SK-N-SH treated with all-trans-retinoic acid at 6 μM for 48 hours (cell line): ENCODE results near the gene ZNF765.
"Not testable (repeated sequence)": the region's sequence is repeated elsewhere in the genome, so short reads cannot be mapped to it uniquely, and the experiment has no call there.

Source experiments
- ATAC-seq: fragments of 200-7000 bp; cut with Tn5 transposase; 3 replicates; pipeline ENCODE4 v1.9.1; 2020; ENCODE audit warnings: mild to moderate bottlenecking, moderate library complexity
- ARNTL ChIP-seq: fragments of 450-650 bp; formaldehyde crosslinking; IDR thresholded peaks from 2 replicates; pipeline ENCODE4 v1.5.0; 2020; ENCODE audit warnings: low read depth, mild to moderate bottlenecking, moderate library complexity, borderline replicate concordance
- CSDC2 ChIP-seq: fragments of 250-450 bp; sonication (Bioruptor Pico); IDR thresholded peaks from 2 replicates; pipeline ENCODE4 v1.5.0; 2020; ENCODE audit warnings: mild to moderate bottlenecking, moderate library complexity
- ESRRG ChIP-seq: fragments of 250-450 bp; sonication (Bioruptor Pico); IDR thresholded peaks from 2 replicates; pipeline ENCODE4 v1.6.1; 2021; ENCODE audit warnings: mild to moderate bottlenecking
- GLIS3 ChIP-seq: fragments of 250-450 bp; sonication (Bioruptor Pico); IDR thresholded peaks from 2 replicates; pipeline ENCODE4 v1.5.0; 2020; ENCODE audit warnings: mild to moderate bottlenecking, moderate library complexity
- OSR1 ChIP-seq: fragments of 250-450 bp; sonication (Bioruptor Pico); IDR thresholded peaks from 2 replicates; pipeline ENCODE4 v1.8.0; 2022; ENCODE audit warnings: moderate library complexity, mild to moderate bottlenecking, inconsistent platforms
- PPARA ChIP-seq: fragments of 250-450 bp; sonication (Bioruptor Pico); IDR thresholded peaks from 2 replicates; pipeline ENCODE4 v1.5.0; 2020; ENCODE audit warnings: mild to moderate bottlenecking, borderline replicate concordance
- RARB ChIP-seq: fragments of 250-450 bp; sonication (Bioruptor Pico); IDR thresholded peaks from 2 replicates; pipeline ENCODE4 v1.8.0; 2021; ENCODE audit warnings: mild to moderate bottlenecking, moderate library complexity
- SNAI2 ChIP-seq: fragments of 250-450 bp; sonication (Bioruptor Pico); IDR thresholded peaks from 2 replicates; pipeline ENCODE4 v1.5.0; 2020; ENCODE audit warnings: mild to moderate bottlenecking, moderate library complexity
- TOX ChIP-seq: fragments of 250-450 bp; sonication (Bioruptor Pico); IDR thresholded peaks from 2 replicates; pipeline ENCODE4 v1.8.0; 2021; ENCODE audit warnings: mild to moderate bottlenecking, moderate library complexity, borderline replicate concordance
- ZC3H10 ChIP-seq: fragments of 250-450 bp; sonication (Bioruptor Pico); IDR thresholded peaks from 2 replicates; pipeline ENCODE4 v1.5.1; 2021; ENCODE audit warnings: mild to moderate bottlenecking, moderate library complexity
- ZFP3 ChIP-seq: fragments of 250-450 bp; sonication (Bioruptor Pico); IDR thresholded peaks from 2 replicates; pipeline ENCODE4 v1.5.0; 2020; ENCODE audit warnings: mild to moderate bottlenecking, moderate library complexity
- ZFP30 ChIP-seq: fragments of 450-650 bp; formaldehyde crosslinking; IDR thresholded peaks from 2 replicates; pipeline ENCODE4 v1.5.0; 2022; ENCODE audit warnings: mild to moderate bottlenecking, moderate library complexity
- ZNF565 ChIP-seq: fragments of 450-650 bp; formaldehyde crosslinking; conservative IDR thresholded peaks from 2 replicates; pipeline ENCODE4 v1.5.0; 2020; ENCODE audit warnings: low read depth, mild to moderate bottlenecking, moderate library complexity
- ZNF70 ChIP-seq: fragments of 450-650 bp; formaldehyde crosslinking; IDR thresholded peaks from 2 replicates; pipeline ENCODE4 v1.5.0; 2020; ENCODE audit warnings: mild to moderate bottlenecking, moderate library complexity
- ZNF8 ChIP-seq: fragments of 450-650 bp; formaldehyde crosslinking; IDR thresholded peaks from 2 replicates; pipeline ENCODE4 v1.5.0; 2020; ENCODE audit warnings: mild to moderate bottlenecking, moderate library complexity
- TF ChIP-seq, protein P1 (sequence below): fragments of 250-450 bp; sonication (Bioruptor Pico); IDR thresholded peaks from 2 replicates; pipeline ENCODE4 v1.8.0; 2020; ENCODE audit warnings: mild to moderate bottlenecking, moderate library complexity, borderline replicate concordance
- TF ChIP-seq, protein P2 (sequence below): fragments of 250-450 bp; sonication (Bioruptor Pico); IDR thresholded peaks from 2 replicates; pipeline ENCODE4 v1.5.1; 2021; ENCODE audit warnings: mild to moderate bottlenecking, moderate library complexity
- TF ChIP-seq, protein P3 (sequence below): fragments of 250-450 bp; sonication (Bioruptor Pico); IDR thresholded peaks from 2 replicates; pipeline ENCODE4 v1.5.1; 2020; ENCODE audit warnings: low read depth, mild to moderate bottlenecking, moderate library complexity
- TF ChIP-seq, protein P4 (sequence below): fragments of 250-450 bp; sonication (Bioruptor Pico); IDR thresholded peaks from 2 replicates; pipeline ENCODE4 v1.5.0; 2020; ENCODE audit warnings: mild to moderate bottlenecking, moderate library complexity
- TF ChIP-seq, protein P5 (sequence below): fragments of 250-450 bp; sonication (Bioruptor Pico); IDR thresholded peaks from 2 replicates; pipeline ENCODE4 v1.8.0; 2021; ENCODE audit warnings: low read depth, mild to moderate bottlenecking, moderate library complexity, borderline replicate concordance

Gene ZNF765

DNA sequence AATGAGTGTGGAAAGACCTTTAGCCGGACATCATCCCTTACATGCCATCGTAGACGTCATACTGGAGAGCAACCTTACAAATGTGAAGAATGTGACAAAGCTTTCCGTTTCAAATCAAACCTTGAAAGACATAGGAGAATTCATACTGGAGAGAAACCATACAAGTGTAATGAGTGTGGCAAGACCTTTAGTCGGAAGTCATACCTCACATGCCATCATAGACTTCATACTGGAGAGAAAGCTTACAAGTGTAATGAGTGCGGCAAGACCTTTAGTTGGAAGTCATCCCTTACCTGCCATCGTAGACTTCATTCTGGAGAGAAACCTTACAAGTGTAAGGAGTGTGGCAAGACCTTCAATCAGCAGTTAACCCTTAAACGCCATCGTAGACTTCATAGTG lies 60.9 kb downstream of the ZNF765 start (continued):
- TF ChIP-seq, protein P1, sequence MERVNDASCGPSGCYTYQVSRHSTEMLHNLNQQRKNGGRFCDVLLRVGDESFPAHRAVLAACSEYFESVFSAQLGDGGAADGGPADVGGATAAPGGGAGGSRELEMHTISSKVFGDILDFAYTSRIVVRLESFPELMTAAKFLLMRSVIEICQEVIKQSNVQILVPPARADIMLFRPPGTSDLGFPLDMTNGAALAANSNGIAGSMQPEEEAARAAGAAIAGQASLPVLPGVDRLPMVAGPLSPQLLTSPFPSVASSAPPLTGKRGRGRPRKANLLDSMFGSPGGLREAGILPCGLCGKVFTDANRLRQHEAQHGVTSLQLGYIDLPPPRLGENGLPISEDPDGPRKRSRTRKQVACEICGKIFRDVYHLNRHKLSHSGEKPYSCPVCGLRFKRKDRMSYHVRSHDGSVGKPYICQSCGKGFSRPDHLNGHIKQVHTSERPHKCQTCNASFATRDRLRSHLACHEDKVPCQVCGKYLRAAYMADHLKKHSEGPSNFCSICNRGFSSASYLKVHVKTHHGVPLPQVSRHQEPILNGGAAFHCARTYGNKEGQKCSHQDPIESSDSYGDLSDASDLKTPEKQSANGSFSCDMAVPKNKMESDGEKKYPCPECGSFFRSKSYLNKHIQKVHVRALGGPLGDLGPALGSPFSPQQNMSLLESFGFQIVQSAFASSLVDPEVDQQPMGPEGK (CRISPR knock-in tag): no peak
- no peak for TF ChIP-seq ZFP30 (CRISPR knock-in tag)
- TF ChIP-seq ZNF565 (CRISPR knock-in tag): no peak
- TF ChIP-seq, protein P2, sequence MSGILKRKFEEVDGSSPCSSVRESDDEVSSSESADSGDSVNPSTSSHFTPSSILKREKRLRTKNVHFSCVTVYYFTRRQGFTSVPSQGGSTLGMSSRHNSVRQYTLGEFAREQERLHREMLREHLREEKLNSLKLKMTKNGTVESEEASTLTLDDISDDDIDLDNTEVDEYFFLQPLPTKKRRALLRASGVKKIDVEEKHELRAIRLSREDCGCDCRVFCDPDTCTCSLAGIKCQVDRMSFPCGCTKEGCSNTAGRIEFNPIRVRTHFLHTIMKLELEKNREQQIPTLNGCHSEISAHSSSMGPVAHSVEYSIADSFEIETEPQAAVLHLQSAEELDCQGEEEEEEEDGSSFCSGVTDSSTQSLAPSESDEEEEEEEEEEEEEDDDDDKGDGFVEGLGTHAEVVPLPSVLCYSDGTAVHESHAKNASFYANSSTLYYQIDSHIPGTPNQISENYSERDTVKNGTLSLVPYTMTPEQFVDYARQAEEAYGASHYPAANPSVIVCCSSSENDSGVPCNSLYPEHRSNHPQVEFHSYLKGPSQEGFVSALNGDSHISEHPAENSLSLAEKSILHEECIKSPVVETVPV (CRISPR knock-in tag): no peak
- TF ChIP-seq ZNF70 (CRISPR knock-in tag): no peak
- TF ChIP-seq, protein P3, sequence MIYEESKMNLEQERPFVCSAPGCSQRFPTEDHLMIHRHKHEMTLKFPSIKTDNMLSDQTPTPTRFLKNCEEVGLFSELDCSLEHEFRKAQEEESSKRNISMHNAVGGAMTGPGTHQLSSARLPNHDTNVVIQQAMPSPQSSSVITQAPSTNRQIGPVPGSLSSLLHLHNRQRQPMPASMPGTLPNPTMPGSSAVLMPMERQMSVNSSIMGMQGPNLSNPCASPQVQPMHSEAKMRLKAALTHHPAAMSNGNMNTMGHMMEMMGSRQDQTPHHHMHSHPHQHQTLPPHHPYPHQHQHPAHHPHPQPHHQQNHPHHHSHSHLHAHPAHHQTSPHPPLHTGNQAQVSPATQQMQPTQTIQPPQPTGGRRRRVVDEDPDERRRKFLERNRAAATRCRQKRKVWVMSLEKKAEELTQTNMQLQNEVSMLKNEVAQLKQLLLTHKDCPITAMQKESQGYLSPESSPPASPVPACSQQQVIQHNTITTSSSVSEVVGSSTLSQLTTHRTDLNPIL (CRISPR knock-in tag): no peak
- TF ChIP-seq PPARA: no peak
- TF ChIP-seq RARB (CRISPR knock-in tag): no peak
- no peak for TF ChIP-seq ZC3H10 (CRISPR knock-in tag)
- no peak for TF ChIP-seq TOX (CRISPR knock-in tag)
- TF ChIP-seq GLIS3 (CRISPR knock-in tag): no peak
- no peak for TF ChIP-seq OSR1 (CRISPR knock-in tag)

DNA sequence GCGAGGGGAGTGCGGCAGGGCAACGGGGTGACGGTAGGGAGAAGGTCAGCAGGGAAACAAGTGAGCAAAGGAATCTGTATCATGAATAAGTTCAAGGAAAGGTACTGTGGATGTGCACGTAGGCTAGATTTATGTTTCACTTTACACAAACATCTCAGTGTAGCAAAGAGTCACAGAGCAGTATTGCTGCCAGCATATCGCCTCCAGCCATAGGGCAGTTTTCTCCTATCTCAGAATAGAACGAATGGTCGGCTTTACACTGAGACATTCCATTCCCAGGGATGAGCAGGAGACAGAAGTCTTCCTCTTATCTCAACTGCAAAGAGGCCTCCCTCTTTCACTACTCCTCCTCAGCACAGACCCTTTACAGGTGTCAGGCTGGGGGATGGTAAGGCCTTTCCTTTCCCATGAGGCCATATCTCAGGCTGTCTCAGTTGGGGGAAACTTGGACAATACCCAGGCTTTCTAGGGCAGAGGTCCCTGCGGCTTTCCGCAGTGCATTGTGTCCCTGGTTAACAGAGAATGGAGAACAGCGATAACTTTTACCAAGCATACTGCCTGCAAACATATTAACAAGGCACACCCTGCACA lies 65.3 kb downstream of the ZNF765 start:
- not testable (repeated sequence) for ATAC-seq

DNA sequence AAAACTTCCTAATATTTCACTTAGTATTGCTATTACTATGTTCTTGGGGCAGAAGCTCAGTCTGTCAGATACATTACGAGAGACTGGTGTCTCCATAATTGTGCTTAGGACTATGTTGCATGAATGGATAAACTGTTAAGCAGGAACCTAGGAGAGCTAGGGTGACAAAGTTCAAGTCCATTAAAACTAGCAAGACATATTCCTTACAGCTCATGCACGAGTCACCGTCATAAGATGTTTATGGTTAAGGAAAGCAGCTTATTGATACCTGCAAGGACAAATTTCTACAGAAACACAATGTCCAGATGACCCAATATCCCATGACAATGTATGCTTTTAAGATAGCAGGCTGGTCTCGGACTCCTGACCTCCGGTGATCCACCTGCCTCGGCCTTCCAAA lies 66.9 kb downstream of the ZNF765 start:
- no peak for ATAC-seq
- TF ChIP-seq ARNTL (CRISPR knock-in tag) (no peak), ESRRG (CRISPR knock-in tag) (no peak), PPARA (no peak), OSR1 (CRISPR knock-in tag) (no peak), ZFP3 (no peak), RARB (CRISPR knock-in tag) (no peak), GLIS3 (CRISPR knock-in tag) (no peak), ZC3H10 (CRISPR knock-in tag) (no peak), TOX (CRISPR knock-in tag) (no peak), ZNF565 (CRISPR knock-in tag) (no peak), CSDC2 (no peak), ZNF70 (CRISPR knock-in tag) (no peak), ZNF8 (CRISPR knock-in tag) (no peak), SNAI2 (CRISPR knock-in tag) (no peak)
- TF ChIP-seq, protein P1 (CRISPR knock-in tag): no peak
- TF ChIP-seq, protein P4, sequence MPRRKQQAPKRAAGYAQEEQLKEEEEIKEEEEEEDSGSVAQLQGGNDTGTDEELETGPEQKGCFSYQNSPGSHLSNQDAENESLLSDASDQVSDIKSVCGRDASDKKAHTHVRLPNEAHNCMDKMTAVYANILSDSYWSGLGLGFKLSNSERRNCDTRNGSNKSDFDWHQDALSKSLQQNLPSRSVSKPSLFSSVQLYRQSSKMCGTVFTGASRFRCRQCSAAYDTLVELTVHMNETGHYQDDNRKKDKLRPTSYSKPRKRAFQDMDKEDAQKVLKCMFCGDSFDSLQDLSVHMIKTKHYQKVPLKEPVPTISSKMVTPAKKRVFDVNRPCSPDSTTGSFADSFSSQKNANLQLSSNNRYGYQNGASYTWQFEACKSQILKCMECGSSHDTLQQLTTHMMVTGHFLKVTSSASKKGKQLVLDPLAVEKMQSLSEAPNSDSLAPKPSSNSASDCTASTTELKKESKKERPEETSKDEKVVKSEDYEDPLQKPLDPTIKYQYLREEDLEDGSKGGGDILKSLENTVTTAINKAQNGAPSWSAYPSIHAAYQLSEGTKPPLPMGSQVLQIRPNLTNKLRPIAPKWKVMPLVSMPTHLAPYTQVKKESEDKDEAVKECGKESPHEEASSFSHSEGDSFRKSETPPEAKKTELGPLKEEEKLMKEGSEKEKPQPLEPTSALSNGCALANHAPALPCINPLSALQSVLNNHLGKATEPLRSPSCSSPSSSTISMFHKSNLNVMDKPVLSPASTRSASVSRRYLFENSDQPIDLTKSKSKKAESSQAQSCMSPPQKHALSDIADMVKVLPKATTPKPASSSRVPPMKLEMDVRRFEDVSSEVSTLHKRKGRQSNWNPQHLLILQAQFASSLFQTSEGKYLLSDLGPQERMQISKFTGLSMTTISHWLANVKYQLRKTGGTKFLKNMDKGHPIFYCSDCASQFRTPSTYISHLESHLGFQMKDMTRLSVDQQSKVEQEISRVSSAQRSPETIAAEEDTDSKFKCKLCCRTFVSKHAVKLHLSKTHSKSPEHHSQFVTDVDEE (CRISPR knock-in tag): no peak
- TF ChIP-seq, protein P5, sequence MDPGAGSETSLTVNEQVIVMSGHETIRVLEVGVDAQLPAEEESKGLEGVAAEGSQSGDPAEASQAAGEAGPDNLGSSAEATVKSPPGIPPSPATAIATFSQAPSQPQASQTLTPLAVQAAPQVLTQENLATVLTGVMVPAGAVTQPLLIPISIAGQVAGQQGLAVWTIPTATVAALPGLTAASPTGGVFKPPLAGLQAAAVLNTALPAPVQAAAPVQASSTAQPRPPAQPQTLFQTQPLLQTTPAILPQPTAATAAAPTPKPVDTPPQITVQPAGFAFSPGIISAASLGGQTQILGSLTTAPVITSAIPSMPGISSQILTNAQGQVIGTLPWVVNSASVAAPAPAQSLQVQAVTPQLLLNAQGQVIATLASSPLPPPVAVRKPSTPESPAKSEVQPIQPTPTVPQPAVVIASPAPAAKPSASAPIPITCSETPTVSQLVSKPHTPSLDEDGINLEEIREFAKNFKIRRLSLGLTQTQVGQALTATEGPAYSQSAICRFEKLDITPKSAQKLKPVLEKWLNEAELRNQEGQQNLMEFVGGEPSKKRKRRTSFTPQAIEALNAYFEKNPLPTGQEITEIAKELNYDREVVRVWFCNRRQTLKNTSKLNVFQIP (CRISPR knock-in tag): no peak
